SU-DHL-6 (cell line): ENCODE data around the gene ZNRF1.

Experiments
- EZH2phosphoT487 ChIP-seq: fragments of 200-600 bp; sonication (generic), shearing (Covaris generic); conservative IDR thresholded peaks from 2 replicates; pipeline ENCODE4 v1.6.1; 2018; ENCODE audit warnings: mild to moderate bottlenecking, antibody characterized with exemption, low read length, moderate library complexity, mixed read lengths
- TF ChIP-seq, protein P1 (sequence below): fragments of 200-600 bp; sonication (generic); IDR thresholded peaks from one replicate; pipeline ENCODE4 v1.5.1; 2017; ENCODE audit warnings: antibody characterized with exemption, mild to moderate bottlenecking, low read length, moderate library complexity; ENCODE audit not compliant: insufficient read depth, poor library complexity, severe bottlenecking

GRCh38 chr16:75093598-75094540 lies 95.0 kb downstream of the ZNRF1 start:
- TF ChIP-seq, protein P1, sequence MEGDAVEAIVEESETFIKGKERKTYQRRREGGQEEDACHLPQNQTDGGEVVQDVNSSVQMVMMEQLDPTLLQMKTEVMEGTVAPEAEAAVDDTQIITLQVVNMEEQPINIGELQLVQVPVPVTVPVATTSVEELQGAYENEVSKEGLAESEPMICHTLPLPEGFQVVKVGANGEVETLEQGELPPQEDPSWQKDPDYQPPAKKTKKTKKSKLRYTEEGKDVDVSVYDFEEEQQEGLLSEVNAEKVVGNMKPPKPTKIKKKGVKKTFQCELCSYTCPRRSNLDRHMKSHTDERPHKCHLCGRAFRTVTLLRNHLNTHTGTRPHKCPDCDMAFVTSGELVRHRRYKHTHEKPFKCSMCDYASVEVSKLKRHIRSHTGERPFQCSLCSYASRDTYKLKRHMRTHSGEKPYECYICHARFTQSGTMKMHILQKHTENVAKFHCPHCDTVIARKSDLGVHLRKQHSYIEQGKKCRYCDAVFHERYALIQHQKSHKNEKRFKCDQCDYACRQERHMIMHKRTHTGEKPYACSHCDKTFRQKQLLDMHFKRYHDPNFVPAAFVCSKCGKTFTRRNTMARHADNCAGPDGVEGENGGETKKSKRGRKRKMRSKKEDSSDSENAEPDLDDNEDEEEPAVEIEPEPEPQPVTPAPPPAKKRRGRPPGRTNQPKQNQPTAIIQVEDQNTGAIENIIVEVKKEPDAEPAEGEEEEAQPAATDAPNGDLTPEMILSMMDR: no peak
- TF ChIP-seq EZH2phosphoT487: no peak
